RPMI7951 (cell line): Measurements from ENCODE around the gene NANP. TPM values are rescaled to one million over a fixed set of nuclear protein-coding genes. Genes with fewer than 3 reads are reported as not detected.
"Not testable (repeated sequence)": the region's sequence is repeated elsewhere in the genome, so short reads cannot be mapped to it uniquely, and the experiment has no call there.

Source experiments
- DNase-seq: peaks from one replicate; pipeline ENCODE4 v3.0.0-alpha.2; 2012; ENCODE audit warnings: low read depth
- total RNA-seq: library from RNA; depleted of rRNA; stranded (reverse); fragments of >200 nt; shearing (Covaris generic); gene quantifications from 2 replicates; pipeline ENCODE4 v1.2.3, GENCODE V29; 2014

Gene NANP
- total RNA-seq, 1 experiment from 2014 or later, result 13.9 TPM

DNA sequence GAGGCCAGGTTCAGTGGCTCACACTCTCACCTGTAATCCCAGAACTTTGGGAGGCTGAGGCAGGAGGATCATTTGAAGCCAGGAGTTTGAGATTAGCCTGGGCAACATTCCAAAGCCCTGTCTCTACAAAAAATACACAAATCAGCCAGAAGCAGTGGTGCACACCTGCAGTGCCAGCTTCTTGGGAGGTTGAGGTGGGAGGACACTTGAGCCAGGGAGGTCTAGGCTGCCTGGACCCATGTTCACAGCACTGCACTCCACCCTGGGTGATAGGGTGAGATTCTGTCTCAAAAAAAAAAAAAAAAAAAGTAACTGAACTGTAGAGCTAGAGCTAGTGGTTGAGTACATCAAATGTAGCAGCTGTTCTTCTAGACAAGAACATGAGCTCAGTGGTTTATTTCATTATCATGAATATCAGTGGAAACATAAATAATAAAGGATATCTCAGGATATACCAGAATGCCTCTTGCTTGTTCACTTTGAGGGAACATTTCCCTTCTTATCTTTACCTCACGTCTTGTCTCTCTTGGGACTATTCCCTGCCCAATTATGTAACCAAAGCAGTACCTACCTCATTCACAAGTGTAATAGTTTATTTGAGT lies 17.6 kb downstream of the NANP start:
- no peak for DNase-seq

DNA sequence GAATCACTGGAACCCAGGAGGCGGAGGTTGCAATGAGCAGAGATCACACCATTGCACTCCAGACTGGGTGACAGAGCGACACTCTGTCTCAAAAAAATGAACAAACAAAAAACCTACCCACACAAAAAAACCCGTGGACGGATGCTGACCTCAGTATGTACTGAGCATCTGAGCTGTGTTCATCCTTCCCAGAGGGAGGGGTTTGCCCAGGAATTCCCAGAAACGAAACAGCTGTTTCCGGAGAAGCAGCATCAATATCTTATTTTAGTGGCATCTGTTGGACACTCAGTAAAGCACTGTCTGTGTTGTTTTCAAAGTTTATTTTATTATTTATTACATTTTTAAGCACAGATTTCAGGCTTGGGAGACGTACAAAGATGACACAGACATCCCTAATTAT lies 18.7 kb downstream of the NANP start:
- DNase-seq, result no peak

DNA sequence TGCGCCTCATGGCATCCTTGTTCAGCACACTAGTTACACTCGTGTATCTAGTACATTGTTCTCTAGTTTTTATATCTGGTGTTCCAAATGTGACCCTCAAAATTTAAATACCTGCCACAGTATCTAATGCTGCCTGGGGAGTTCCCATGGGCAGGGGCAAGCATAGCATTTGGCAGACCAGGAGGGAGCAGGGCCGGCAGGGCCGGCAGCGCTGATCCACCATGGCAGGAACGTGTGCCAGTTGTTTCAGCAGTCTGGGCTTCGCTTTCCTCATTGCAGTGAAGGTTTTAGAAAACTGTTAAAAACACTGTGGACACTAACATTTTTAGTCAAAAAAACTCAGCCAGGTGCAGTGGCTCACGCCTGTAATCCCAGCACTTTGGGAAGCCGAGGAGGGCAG lies 19.2 kb downstream of the NANP start:
- DNase-seq, result no peak

- DNase-seq, result not testable (repeated sequence)
Observed at GRCh38 chr20:25602914-25603309, 20.9 kb downstream of the NANP start.

- DNase-seq, result not testable (repeated sequence)
Observed at GRCh38 chr20:25602191-25602913, 21.5 kb downstream of the NANP start.

DNA sequence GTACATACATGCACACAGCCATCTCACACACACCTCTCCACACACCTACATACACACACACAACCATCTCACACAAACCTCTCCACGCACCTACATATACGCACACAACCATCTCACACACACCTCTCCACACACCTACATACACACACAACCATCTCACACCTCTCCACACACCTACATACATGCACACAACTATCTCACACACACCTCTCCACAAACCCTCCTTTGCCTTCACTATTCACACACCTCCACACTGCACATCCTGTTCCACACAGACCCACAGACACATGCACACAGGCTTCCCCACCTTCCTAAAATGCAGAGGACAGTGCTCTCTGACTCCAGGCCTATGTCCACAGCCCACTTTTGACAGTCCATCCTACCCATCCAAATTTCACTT lies 22.2 kb downstream of the NANP start:
- DNase-seq, result no peak

DNA sequence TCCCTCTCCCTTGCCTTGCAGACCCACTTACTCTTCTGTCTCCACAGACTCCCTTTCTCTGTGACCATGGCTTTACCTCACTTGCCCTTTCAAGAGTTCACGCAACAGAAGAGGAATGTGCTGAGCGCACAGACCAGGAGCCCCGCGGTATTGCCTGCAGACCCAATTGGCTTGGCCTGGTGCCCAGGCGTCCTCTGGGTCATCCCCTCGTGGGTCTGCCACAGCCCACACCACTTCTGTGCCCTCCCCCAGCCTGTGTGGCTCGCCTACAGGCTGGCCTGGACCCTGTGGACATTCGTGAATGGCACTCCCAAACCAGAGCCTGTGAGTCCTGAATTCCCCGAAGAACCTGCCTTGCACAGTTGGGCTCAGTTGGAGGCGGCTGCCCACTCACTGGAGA lies 23.2 kb downstream of the NANP start:
- peak; percentile 48 for DNase-seq

- no peak for DNase-seq
Observed at GRCh38 chr20:25592135-25592852, 31.5 kb downstream of the NANP start.

DNA sequence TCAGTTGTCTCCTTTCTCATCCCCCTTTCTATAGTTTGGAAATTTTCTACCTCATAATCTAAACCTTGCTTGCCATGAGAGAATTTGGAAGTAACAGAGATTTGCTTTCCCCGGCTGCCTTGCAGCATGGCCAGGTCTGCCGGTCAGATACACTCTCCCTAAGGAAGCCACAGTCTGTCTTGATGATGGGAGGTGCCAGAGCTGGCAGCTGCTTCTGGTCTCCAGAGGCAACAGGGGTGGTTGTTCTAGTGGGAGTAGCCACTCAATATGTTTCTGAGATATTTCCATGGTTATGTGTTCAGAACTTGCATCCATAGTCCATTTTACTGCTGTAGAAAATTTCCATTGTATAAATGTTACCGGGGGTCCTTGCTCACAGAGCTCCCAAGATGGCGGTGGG lies 33.0 kb downstream of the NANP start:
- not testable (repeated sequence) for DNase-seq

- no peak for DNase-seq
Observed at GRCh38 chr20:25588491-25588890, 35.3 kb downstream of the NANP start.

DNA sequence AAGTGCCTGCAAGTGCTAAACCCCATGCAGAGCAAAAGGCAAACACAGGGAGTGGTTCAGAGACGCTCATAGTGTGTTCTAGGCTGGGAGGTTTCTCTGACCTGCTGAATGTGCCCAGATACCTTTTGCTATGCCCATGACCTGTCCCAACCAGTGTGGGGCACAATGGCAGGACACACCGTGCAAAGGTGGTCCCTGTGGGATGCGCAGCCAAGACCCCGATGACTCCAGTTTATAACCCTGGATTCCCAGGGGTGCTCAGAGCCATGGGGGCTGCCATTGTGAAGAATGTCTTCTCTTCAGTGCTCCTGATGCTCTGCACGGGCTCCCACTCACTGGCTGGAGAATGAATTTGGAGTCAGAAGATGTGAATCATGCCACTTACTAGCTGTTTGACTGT lies 36.3 kb downstream of the NANP start:
- no peak for DNase-seq

DNA sequence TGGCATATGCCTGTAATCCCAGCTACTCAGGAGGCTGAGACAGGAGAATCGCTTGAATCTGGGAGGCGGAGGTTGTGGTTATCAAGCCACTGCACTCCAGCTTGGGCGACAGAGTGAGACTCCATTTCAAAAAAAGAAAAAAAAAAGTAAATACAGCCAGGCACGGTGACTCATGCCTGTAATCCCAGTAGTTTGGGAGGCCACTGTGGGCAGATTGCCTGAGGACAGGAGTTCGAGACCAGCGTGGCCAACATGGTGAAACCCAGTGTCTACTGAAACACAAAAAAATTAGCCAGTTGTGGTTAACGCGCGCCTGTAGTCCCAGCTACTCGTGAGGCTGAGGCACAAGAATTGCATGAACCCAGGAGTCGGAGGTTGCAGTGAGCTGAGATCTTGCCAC lies 36.9 kb downstream of the NANP start:
- peak; percentile 55 for DNase-seq

DNA sequence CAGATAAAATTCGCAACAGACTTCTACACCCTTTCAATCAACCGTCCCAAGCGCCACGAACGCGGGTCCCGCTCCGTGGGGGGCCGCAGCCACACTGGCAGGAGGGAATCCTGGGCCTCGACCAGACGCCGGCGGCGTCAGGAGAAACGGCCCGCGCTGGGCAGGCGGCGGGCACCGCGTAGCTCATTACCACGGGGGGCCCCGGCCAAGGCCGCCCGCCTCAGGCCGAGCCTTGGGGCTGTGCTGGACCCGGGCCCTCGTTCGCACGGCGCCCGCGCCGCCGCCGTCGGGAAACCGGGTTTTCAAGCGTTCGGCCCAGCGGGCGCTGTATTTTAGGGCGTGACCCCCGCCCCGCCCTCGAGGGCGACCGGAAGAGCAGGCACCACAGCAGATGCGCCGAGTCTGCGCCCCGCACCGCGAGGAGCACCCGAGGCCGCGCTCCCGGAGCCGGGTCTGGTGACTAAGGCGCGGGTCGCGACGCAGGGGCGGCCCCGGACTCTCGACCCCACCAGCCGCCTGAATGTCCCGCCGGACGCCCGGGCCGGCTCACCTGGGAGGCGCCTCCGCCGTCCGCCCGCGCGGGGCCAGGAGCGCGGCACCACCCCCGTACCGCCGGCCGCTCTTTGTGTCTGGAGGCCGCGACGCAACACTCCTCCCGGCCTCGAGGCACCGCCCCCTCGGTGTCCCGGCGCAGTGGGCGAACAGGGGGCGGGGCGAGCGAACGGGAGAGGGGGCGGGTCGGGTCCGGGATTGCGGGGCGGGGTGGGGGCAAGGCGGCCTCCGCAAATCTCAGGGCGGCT lies 38.7 kb downstream of the NANP start, which contains the start of gene NINL:
Gene NINL, minus strand, starts transcription at position 627 of the 800 bp plus-strand sequence. CDS start 58,944 bp downstream, outside the sequence.
- DNase-seq, result peak; percentile 74

- DNase-seq, result not testable (repeated sequence)
Observed at GRCh38 chr20:25583607-25584006, 40.2 kb downstream of the NANP start.

DNA sequence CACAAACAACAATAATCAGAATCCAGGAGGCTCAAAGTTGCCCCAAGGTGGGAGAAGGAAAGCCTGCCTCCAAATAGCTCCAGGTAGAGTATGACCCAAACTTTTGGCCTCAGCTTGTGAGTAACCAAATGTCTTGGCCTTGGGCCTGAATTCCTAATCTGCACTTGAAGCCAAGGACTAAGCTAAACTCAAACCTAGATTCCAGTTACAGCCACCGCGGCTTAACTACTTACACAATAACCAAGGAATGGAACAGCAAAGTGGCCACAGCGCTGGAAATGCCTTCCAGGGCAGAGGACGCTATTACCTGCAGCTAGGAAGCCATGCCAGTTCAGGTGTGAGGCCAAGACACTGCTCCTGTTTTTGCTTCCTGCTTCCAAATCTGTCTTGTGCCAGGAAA lies 43.1 kb downstream of the NANP start:
- DNase-seq, result no peak

GRCh38 chr20:25579081-25579770 lies 44.6 kb downstream of the NANP start:
- no peak for DNase-seq

DNA sequence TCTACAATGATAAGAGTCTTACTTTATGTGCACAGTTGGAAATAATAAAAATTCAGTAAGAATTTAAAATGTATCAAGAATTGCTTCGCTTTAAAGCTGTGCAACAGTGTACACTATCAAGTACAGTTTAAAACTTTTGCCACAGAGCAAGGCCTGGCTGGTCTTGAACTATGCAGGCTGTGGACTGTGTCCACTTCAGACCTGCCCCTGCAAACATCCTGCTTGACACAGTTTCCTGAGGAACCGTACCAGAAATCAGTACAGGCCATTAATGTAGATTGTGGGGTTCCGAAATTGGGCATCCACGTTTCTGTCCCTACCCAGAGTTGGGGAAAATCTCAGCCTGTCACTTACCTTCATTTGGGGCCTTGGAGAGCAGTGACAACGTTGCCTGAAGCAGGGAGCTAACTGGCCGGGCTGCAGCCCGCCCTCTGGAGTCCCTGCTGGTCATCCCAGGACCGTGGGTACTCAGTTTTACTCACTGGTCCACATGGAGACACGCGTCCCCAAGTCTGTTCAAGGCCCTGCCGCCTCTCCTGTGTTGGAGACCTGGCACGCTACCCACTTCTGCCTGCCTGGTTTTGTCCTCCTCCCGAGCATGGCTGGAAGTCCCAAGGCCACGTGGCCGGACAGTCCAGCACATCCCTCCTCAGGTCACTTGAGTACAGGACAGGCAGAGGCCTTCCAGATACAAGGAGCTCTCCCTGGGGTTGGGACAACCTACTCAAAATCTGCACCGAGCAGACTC lies 46.9 kb downstream of the NANP start:
- no peak for DNase-seq

- peak; percentile 44 for DNase-seq
Observed at GRCh38 chr20:25574411-25574810, 49.4 kb downstream of the NANP start.

GRCh38 chr20:25573288-25574251 lies 50.2 kb downstream of the NANP start:
- no peak for DNase-seq
